ENCODE results near the gene SYNE1.
"Not testable (repeated sequence)": the region's sequence is repeated elsewhere in the genome, so short reads cannot be mapped to it uniquely, and the experiment has no call there.

SYNE1 gene

GRCh38 chr6:152441902-152442301, 195.3 kb downstream of the SYNE1 start:
- Histone ChIP-seq H3K27ac (ENCODE audit: insufficient read depth, low read depth, low read length, poor library complexity, severe bottlenecking) (no peak overlapping the region), H3K27me3 (ENCODE audit: control insufficient read depth, insufficient read depth, low read length, poor library complexity, severe bottlenecking) (no peaks in the 10 kb centered on the region), H3K4me1 (ENCODE audit: control insufficient read depth, insufficient read depth, low read length) (no peaks in the 10 kb centered on the region), H3K36me3 (ENCODE audit: control insufficient read depth, insufficient read depth, low read length) (no peaks in the 10 kb centered on the region), H3K9me3 (ENCODE audit: control insufficient read depth, low read length) (no peaks in the 10 kb centered on the region), H3K4me3 (ENCODE audit: insufficient read depth, low read depth, low read length) (no peak overlapping the region)
- WGBS, 2 experiments = 94 to 95% methylated on average over 15 of the region's 15 CpGs

GRCh38 chr6:152435816-152436215, 201.3 kb downstream of the SYNE1 start:
- H3K27ac ChIP-seq (ENCODE audit: insufficient read depth, low read depth, low read length, poor library complexity, severe bottlenecking) = no peak overlapping the region
- no peaks in the 10 kb centered on the region for H3K4me1 ChIP-seq (ENCODE audit: control insufficient read depth, insufficient read depth, low read length)
- H3K9me3 ChIP-seq (ENCODE audit: control insufficient read depth, low read length) = no peaks in the 10 kb centered on the region
- 90 to 94% methylated on average over 2 of the region's 3 CpGs for WGBS, 2 experiments
- no peaks in the 10 kb centered on the region for H3K27me3 ChIP-seq (ENCODE audit: control insufficient read depth, insufficient read depth, low read length, poor library complexity, severe bottlenecking)
- no peak overlapping the region for H3K4me3 ChIP-seq (ENCODE audit: insufficient read depth, low read depth, low read length)
- no peaks in the 10 kb centered on the region for H3K36me3 ChIP-seq (ENCODE audit: control insufficient read depth, insufficient read depth, low read length)

- 100% methylated on average over 2 of the region's 2 CpGs; no CpG with 5 or more reads in 1 of the 2 experiments for WGBS, 2 experiments
- no peaks in the 10 kb centered on the region for H3K27me3 ChIP-seq (ENCODE audit: control insufficient read depth, insufficient read depth, low read length, poor library complexity, severe bottlenecking)
- no peaks in the 10 kb centered on the region for H3K36me3 ChIP-seq (ENCODE audit: control insufficient read depth, insufficient read depth, low read length)
- H3K9me3 ChIP-seq (ENCODE audit: control insufficient read depth, low read length) = no peaks in the 10 kb centered on the region
- H3K27ac ChIP-seq (ENCODE audit: insufficient read depth, low read depth, low read length, poor library complexity, severe bottlenecking) = no peak overlapping the region
- no peaks in the 10 kb centered on the region for H3K4me1 ChIP-seq (ENCODE audit: control insufficient read depth, insufficient read depth, low read length)
- no peak overlapping the region for H3K4me3 ChIP-seq (ENCODE audit: insufficient read depth, low read depth, low read length)
Observed at GRCh38 chr6:152432758-152433157, 204.4 kb downstream of the SYNE1 start.

GRCh38 chr6:152428126-152428525, 209.0 kb downstream of the SYNE1 start:
- Histone ChIP-seq H3K27ac (ENCODE audit: insufficient read depth, low read depth, low read length, poor library complexity, severe bottlenecking) (no peak overlapping the region), H3K4me1 (ENCODE audit: control insufficient read depth, insufficient read depth, low read length) (no peaks in the 10 kb centered on the region), H3K9me3 (ENCODE audit: control insufficient read depth, low read length) (no peaks in the 10 kb centered on the region), H3K36me3 (ENCODE audit: control insufficient read depth, insufficient read depth, low read length) (no peaks in the 10 kb centered on the region), H3K4me3 (ENCODE audit: insufficient read depth, low read depth, low read length) (no peak overlapping the region), H3K27me3 (ENCODE audit: control insufficient read depth, insufficient read depth, low read length, poor library complexity, severe bottlenecking) (no peaks in the 10 kb centered on the region)
- 82 to 87% methylated on average over 9 to 11 of the region's 11 CpGs for WGBS, 2 experiments

GRCh38 chr6:152426276-152426675, 210.9 kb downstream of the SYNE1 start:
- H3K27me3 ChIP-seq (ENCODE audit: control insufficient read depth, insufficient read depth, low read length, poor library complexity, severe bottlenecking) = no peaks in the 10 kb centered on the region
- H3K4me3 ChIP-seq (ENCODE audit: insufficient read depth, low read depth, low read length) = no peak overlapping the region
- WGBS, 2 experiments = 86 to 90% methylated on average over 6 of the region's 6 CpGs
- no peaks in the 10 kb centered on the region for H3K36me3 ChIP-seq (ENCODE audit: control insufficient read depth, insufficient read depth, low read length)
- H3K27ac ChIP-seq (ENCODE audit: insufficient read depth, low read depth, low read length, poor library complexity, severe bottlenecking) = no peak overlapping the region
- no peaks in the 10 kb centered on the region for H3K9me3 ChIP-seq (ENCODE audit: control insufficient read depth, low read length)
- no peaks in the 10 kb centered on the region for H3K4me1 ChIP-seq (ENCODE audit: control insufficient read depth, insufficient read depth, low read length)

GRCh38 chr6:152423216-152424103, 213.7 kb downstream of the SYNE1 start:
- no peaks in the 10 kb centered on the region for H3K9me3 ChIP-seq (ENCODE audit: control insufficient read depth, low read length)
- no peak overlapping the region for H3K4me3 ChIP-seq (ENCODE audit: insufficient read depth, low read depth, low read length)
- no peak overlapping the region for H3K27ac ChIP-seq (ENCODE audit: insufficient read depth, low read depth, low read length, poor library complexity, severe bottlenecking)
- no peaks in the 10 kb centered on the region for H3K27me3 ChIP-seq (ENCODE audit: control insufficient read depth, insufficient read depth, low read length, poor library complexity, severe bottlenecking)
- 85 to 91% methylated on average over 3 of the region's 3 CpGs for WGBS, 2 experiments
- no peaks in the 10 kb centered on the region for H3K4me1 ChIP-seq (ENCODE audit: control insufficient read depth, insufficient read depth, low read length)
- no peaks in the 10 kb centered on the region for H3K36me3 ChIP-seq (ENCODE audit: control insufficient read depth, insufficient read depth, low read length)

- 95 to 100% methylated on average over 1 of the region's 2 CpGs for WGBS, 2 experiments
- not testable (repeated sequence) for H3K4me1 ChIP-seq (ENCODE audit: control insufficient read depth, insufficient read depth, low read length); H3K9me3 ChIP-seq (ENCODE audit: control insufficient read depth, low read length); H3K4me3 ChIP-seq (ENCODE audit: insufficient read depth, low read depth, low read length); H3K36me3 ChIP-seq (ENCODE audit: control insufficient read depth, insufficient read depth, low read length); H3K27ac ChIP-seq (ENCODE audit: insufficient read depth, low read depth, low read length, poor library complexity, severe bottlenecking); H3K27me3 ChIP-seq (ENCODE audit: control insufficient read depth, insufficient read depth, low read length, poor library complexity, severe bottlenecking)
Observed at GRCh38 chr6:152421496-152421895, 215.7 kb downstream of the SYNE1 start.

GRCh38 chr6:152420696-152421095, 216.5 kb downstream of the SYNE1 start:
- H3K4me1 ChIP-seq (ENCODE audit: control insufficient read depth, insufficient read depth, low read length) = no peaks in the 10 kb centered on the region
- no peaks in the 10 kb centered on the region for H3K9me3 ChIP-seq (ENCODE audit: control insufficient read depth, low read length)
- no peaks in the 10 kb centered on the region for H3K36me3 ChIP-seq (ENCODE audit: control insufficient read depth, insufficient read depth, low read length)
- no peaks in the 10 kb centered on the region for H3K27me3 ChIP-seq (ENCODE audit: control insufficient read depth, insufficient read depth, low read length, poor library complexity, severe bottlenecking)
- H3K27ac ChIP-seq (ENCODE audit: insufficient read depth, low read depth, low read length, poor library complexity, severe bottlenecking) = no peak overlapping the region
- no peak overlapping the region for H3K4me3 ChIP-seq (ENCODE audit: insufficient read depth, low read depth, low read length)

- H3K4me3 ChIP-seq (ENCODE audit: insufficient read depth, low read depth, low read length) = no peak overlapping the region
- no peaks in the 10 kb centered on the region for H3K4me1 ChIP-seq (ENCODE audit: control insufficient read depth, insufficient read depth, low read length)
- H3K27ac ChIP-seq (ENCODE audit: insufficient read depth, low read depth, low read length, poor library complexity, severe bottlenecking) = no peak overlapping the region
- no peaks in the 10 kb centered on the region for H3K9me3 ChIP-seq (ENCODE audit: control insufficient read depth, low read length)
- H3K27me3 ChIP-seq (ENCODE audit: control insufficient read depth, insufficient read depth, low read length, poor library complexity, severe bottlenecking) = no peaks in the 10 kb centered on the region
- no peaks in the 10 kb centered on the region for H3K36me3 ChIP-seq (ENCODE audit: control insufficient read depth, insufficient read depth, low read length)
Observed at GRCh38 chr6:152418551-152418950, 218.6 kb downstream of the SYNE1 start.

- 91 to 92% methylated on average over 8 of the region's 8 CpGs for WGBS, 2 experiments
- Histone ChIP-seq H3K4me1 (ENCODE audit: control insufficient read depth, insufficient read depth, low read length) (no peaks in the 10 kb centered on the region), H3K27ac (ENCODE audit: insufficient read depth, low read depth, low read length, poor library complexity, severe bottlenecking) (no peak overlapping the region), H3K9me3 (ENCODE audit: control insufficient read depth, low read length) (no peaks in the 10 kb centered on the region), H3K27me3 (ENCODE audit: control insufficient read depth, insufficient read depth, low read length, poor library complexity, severe bottlenecking) (no peaks in the 10 kb centered on the region), H3K4me3 (ENCODE audit: insufficient read depth, low read depth, low read length) (no peak overlapping the region), H3K36me3 (ENCODE audit: control insufficient read depth, insufficient read depth, low read length) (no peaks in the 10 kb centered on the region)
Observed at GRCh38 chr6:152416652-152417051, 220.5 kb downstream of the SYNE1 start.
